Stimulated activated CD8-positive, alpha-beta memory T cell treated with anti-CD3 and anti-CD28 coated beads, Interleukin-12 subunit alpha, Interleukin-12 subunit beta, amount 100 ng/mL, for 1 hour (primary cell): ENCODE data around the gene CGB7.
"Not testable (repeated sequence)": the region's sequence is repeated elsewhere in the genome, so short reads cannot be mapped to it uniquely, and the experiment has no call there.

Experiments used
- DNase-seq: peaks from one replicate; pipeline ENCODE4 v3.0.0-alpha.2; 2020; ENCODE audit warnings: low read depth

Gene CGB7

GRCh38 chr19:49073514-49074378 lies 16.2 kb upstream of the CGB7 start:
- DNase-seq = no peak

GRCh38 chr19:49071860-49072547 lies 14.5 kb upstream of the CGB7 start:
- no peak for DNase-seq

- DNase-seq = no peak
These were observed 12.9 kb upstream of the CGB7 start for GRCh38 chr19:49070416-49070815.

- no peak for DNase-seq
These were observed 11.5 kb upstream of the CGB7 start for GRCh38 chr19:49069026-49069425.

- no peak for DNase-seq
These were observed 10.0 kb upstream of the CGB7 start for GRCh38 chr19:49067554-49067953.

GRCh38 chr19:49065905-49066512 lies 8.5 kb upstream of the CGB7 start:
- DNase-seq = no peak

- no peak for DNase-seq
These were observed 7.4 kb upstream of the CGB7 start, which contains the start of gene NTF4 for GRCh38 chr19:49064768-49065611. NTF4 (minus strand) TSS chr19:49064818; CDS start chr19:49061997, 2,821 bp downstream.

GRCh38 chr19:49064029-49064629 lies 6.6 kb upstream of the CGB7 start:
- DNase-seq = no peak

- no peak for DNase-seq
These were observed 3.9 kb upstream of the CGB7 start for GRCh38 chr19:49061445-49061844.

- DNase-seq = no peak
These were observed 3.5 kb upstream of the CGB7 start for GRCh38 chr19:49061000-49061399.

- DNase-seq = no peak
These were observed 1.5 kb upstream of the CGB7 start for GRCh38 chr19:49059053-49059452.

GRCh38 chr19:49058562-49058961 lies 1.0 kb upstream of the CGB7 start:
- no peak for DNase-seq

GRCh38 chr19:49056902-49057596 lies 500 bp downstream of the CGB7 start:
- DNase-seq = not testable (repeated sequence)

- no peak for DNase-seq
These were observed 1.2 kb downstream of the CGB7 start for GRCh38 chr19:49056101-49056901.

GRCh38 chr19:49050376-49051033 lies 7.0 kb downstream of the CGB7 start:
- DNase-seq = not testable (repeated sequence)

GRCh38 chr19:49049834-49050233 lies 7.7 kb downstream of the CGB7 start:
- not testable (repeated sequence) for DNase-seq

- not testable (repeated sequence) for DNase-seq
These were observed 8.5 kb downstream of the CGB7 start, which contains the start of gene CGB8 for GRCh38 chr19:49049011-49049410. CGB8 (minus strand) TSS chr19:49049111; CDS start chr19:49048739, 372 bp downstream.

GRCh38 chr19:49043548-49043947 lies 14.0 kb downstream of the CGB7 start, which contains the start of gene CGB5:
CGB5 (plus strand) TSS chr19:49043848; CDS start chr19:49044210, 362 bp downstream.
- not testable (repeated sequence) for DNase-seq

- not testable (repeated sequence) for DNase-seq
These were observed 14.9 kb downstream of the CGB7 start for GRCh38 chr19:49042666-49043065.
